HG03066 (cell line): ENCODE measurements around the gene STK32B.

ENCODE experiments used
- ATAC-seq: cut with Tn5 transposase; IDR thresholded peaks from one replicate; pipeline ENCODE4 v1.9.1; 2021; ENCODE audit warnings: low read depth; ENCODE audit not compliant: unreplicated experiment

Gene STK32B

DNA sequence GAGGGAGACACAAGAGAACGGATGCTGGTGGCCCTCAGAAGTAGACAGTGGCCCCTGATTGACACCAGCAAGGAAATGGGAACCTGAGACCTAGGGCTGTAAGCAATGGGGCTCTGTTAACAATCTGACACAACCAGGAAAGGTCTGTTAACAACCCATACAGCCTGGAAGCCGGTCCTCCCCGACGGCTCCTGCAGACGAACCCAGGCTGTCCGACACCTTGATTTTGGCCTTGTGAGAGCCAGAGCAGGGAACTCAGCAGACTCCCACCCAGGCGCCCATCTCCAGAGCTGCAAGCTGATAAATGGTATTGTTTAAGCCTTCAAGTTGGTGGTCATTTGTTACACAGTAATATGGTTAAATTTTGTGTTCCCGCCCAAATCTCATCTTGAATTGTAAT is 21.8 kb upstream of the STK32B start:
- no peak for ATAC-seq

DNA sequence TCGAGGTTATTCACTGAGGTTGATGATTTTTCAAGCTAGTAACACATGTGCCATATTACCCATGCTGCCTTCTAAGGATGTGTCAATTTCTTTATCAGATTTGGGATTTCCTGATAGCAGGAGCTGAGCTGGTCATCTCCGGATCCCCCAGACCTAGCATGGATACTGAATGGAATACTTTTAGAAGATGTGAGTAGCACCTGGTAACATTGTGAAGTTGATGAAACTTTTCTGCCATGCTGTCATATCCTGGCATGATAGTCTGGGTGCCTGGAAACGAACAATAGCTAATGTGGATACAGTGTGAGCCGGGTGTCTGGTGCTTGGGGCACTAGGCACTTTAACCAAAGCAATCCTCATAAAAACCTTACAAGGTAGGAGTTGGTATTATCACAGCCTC is 21.1 kb upstream of the STK32B start:
- ATAC-seq: no peak

- ATAC-seq: no peak
Measured at GRCh38 chr4:5030927-5031326, 20.4 kb upstream of the STK32B start.

- ATAC-seq: no peak
Measured at GRCh38 chr4:5032813-5033212, 18.5 kb upstream of the STK32B start.

DNA sequence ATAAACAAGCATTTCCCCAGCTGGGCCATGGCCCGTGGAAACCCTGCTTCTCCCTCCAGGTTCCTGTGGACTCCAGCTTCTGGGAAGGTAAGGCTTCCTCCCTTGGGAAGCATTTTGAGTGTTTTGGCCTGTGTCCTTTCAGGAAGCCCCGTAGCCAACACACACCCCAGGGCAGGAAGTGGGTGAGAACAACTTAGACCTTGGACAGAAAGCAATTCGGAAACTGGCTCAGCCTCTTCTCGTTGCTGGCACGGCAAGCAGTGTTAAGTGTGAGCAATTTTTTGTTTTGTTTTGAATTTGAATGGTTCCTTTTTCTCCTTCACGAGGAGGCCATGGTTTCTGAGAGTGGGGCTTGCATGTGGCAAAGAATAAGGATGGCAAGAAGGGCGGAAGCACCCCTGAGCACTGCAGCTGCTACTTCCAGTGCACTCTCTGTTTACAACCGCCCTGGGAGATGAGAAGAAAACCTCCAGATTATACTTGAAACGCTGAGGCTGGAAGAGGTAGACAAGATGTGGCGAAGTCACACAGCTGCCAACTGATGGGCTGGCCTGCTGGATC is 17.9 kb upstream of the STK32B start:
- ATAC-seq: no peak

DNA sequence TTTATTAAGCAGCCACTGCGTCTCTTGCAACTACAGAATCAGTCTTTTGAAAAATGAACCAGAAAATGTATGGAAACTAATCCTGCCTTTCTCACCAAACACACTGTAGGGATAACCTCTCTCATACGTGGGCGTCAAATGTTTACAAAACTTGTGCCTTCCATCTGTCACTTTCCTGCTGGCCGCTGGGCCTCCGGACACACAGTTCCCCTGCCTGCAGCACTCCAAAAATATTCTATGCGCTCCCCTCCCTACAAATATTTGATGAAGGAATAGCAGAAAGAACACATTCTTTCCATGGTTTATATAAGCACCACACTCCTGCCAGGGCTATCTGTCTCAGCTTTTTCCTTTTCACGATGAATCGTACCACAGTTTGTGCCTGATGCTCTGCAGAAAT is 17.1 kb upstream of the STK32B start:
- no peak for ATAC-seq

- ATAC-seq: no peak
Measured at GRCh38 chr4:5036239-5036638, 15.0 kb upstream of the STK32B start.

DNA sequence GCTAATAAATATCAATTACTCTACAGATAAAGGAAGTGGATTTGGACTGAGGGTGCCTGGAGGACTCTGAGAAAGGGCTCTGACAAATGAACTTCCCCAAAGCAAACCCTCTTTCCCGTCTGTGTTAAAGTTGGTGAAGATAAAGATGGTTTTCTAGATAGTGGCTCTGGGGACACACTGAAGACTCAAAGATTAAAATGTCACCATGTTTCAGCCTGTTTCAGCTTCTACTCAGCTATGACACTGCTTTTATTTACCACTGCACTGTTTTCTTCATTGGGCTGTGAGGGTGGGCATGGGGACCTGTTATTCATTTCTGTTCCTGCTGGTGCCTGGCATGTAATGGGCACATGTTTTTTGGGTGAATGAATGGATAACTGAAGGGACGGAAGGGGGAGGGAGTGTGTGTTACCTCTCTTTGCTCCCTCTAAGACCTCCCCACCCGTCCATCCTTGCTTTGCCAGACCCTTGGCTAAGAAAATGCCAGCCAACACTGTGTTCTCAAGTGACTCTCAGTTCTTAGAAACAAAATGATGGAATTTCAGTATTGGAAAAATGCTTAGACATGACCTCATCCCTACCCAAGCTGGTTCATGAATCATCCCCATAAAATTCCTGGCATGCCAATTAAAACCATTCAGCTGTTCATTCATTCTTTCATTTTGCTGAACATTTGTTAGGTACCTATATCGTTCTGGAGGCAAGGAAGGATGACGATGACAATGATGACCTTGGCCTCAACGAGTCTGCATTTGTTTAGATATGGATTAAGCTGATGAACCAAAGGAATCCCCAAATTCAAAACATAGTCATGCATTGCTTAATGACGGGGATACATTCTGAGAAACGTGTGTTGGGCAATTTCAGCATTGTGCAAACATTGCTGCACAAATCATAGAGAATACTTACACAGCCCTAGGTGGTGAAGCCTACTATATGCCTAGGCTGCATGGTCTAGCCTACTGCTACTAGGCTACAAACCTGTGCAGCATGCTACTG is 13.4 kb upstream of the STK32B start:
- no peak for ATAC-seq

DNA sequence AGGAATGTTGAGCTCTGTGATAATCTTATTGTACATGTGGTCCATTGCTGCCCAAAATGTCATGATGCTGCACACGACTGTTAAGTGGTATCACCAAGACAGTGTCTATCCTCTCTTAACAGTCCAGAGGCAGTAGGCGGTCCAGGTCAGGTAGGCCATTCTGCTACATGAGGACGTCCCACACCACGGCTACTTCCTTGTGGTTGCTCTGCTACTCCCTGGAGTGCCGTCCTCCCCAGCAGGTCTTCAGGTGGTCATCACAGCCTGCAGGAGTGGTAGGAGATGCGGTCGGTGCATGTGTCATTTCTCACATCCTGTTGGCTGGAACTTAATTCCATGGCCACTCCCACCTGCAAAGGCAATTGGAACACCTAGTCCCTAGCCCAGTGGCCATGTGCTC is 11.5 kb upstream of the STK32B start:
- ATAC-seq: no peak

DNA sequence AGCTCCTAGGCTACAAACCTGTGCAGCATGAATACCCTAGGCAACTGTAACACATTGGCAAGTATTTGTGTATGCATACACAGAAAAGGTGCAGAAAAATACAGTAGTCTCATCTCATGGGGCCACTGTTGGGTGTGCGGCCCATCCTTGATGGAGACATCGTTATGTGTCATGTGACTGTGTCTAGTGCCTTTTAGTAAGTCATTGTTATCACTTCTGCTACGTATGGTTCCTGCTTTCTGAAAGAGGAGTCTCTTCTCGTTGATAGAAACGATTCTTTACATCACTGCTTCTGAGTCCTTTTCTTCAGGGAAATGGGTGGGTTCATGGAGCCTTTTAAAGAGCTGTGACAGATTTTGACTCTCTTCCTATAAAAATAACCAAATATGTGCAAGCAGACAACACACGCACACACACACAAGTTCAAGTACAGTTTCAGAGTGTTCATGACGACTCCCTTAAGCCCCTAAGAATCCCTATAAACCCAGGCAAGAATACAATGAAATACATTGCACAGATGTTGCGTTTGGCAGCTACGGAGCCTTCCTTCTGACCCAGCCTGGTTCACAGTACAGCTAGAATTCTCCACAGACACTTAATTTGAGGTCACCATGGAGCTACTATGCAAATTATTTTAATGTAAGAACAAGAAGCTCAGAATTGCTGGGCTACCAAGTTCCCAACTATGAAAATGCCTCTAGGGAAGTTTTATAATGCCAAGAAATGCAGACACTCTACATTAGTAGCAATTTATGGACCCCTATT is 10.2 kb upstream of the STK32B start:
- ATAC-seq: no peak

GRCh38 chr4:5041699-5042098 is 9.6 kb upstream of the STK32B start:
- ATAC-seq: no peak

DNA sequence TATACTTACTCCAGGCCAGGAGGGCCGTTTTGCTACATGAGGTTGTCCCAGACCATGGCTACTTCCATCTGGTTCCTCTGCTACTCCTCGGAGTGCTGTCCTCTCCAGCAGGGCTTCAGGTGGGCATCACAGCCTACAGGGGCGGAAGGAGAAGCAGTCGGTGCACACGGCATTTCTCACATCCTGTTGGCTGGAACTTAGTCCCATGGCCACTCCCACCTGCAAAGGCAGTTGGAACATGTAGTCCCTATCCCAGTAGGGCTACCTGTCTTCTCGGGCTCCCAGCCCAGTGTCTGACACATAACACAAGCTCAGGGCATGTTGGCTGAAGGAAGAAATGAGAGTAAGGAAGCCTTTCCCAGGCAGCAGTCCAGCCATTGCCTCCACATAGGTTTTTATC is 7.7 kb upstream of the STK32B start:
- ATAC-seq: no peak

GRCh38 chr4:5044341-5044740 is 6.9 kb upstream of the STK32B start:
- ATAC-seq: no peak

- ATAC-seq: no peak
Measured at GRCh38 chr4:5045097-5045496, 6.2 kb upstream of the STK32B start.

DNA sequence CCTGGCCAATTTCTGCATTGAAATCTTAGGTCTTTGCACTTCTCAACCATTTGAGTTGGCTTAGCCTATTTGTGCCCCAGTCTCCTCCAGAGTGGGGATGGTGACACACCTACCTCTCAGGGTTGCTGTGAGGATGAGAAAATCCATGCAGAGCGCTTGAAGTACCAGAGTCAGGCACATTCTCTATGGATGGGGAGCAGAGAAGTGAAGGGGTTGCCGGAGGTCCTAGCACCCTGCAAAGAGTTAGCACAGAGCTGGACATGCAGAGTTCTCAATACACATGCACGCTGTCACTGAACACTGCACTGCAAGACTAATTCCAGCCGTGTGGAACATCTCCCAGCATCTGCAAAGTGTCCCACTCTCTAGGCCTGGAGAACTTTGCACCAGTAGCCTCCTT is 2.6 kb upstream of the STK32B start:
- ATAC-seq: no peak

DNA sequence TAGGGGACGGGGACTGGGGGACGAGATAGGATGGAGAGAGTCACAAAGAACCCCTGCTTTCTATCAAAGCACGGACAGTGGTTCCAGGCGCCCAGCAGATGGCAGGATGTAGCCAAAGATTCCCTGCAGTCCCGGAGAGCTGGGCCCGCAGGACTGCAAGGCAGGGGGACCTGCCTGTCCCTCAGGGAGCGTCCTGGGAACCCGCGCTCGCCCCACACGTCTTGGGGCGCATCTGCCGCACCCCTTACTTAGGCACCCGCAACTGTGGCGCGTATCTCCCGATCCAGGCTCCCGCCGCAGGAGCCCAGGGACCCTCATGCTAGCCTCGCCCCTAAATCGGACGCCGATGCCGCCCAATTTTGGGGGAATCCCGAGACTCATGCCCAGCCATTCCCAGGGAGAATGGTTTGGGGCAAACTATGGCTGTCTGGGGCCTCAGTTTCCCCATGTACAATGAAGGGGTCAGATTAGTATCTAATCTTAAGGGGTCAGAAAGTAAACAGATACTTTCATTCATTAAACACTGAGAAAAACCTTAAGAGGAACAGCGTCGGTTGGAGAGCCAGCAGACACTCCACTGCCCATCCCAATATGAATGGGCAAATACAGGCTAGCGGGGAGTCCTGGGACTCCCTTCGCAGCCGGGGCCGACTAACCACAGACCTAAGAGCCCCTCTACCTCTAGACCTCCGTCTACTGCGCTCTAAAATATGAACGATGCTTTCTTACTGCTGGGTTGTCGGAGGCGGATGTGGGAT is 581 bp upstream of the STK32B start:
- no peak for ATAC-seq

GRCh38 chr4:5052204-5052702 is 973 bp downstream of the STK32B start:
- ATAC-seq: no peak

GRCh38 chr4:5052726-5053425 is 1.6 kb downstream of the STK32B start:
- no peak for ATAC-seq

GRCh38 chr4:5054532-5054931 is 3.3 kb downstream of the STK32B start:
- ATAC-seq: no peak

DNA sequence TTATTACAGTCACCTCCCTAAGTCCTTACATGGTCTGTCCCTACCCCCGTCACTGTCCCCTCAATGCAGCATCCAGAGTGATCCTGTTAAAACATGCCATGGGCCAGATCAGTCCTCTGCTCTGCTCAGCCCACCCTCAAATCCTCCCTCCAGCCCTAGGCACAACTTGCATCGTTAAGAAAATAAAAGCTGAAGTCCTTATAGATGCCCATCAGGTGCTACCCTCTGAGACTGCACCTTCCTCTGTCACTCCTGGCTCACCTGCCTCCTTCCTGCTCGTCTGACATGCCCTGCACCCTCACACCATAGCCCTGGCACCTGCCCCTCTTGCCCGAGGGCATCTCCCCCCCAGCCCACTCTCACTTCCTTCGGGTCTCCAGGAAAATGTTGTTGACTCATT is 4.1 kb downstream of the STK32B start:
- ATAC-seq: no peak
